GM18519 (cell line): ENCODE results near the gene MAGI2.
"Not testable (repeated sequence)": the region's sequence is repeated elsewhere in the genome, so short reads cannot be mapped to it uniquely, and the experiment has no call there.

ENCODE experiments used
- ATAC-seq: cut with Tn5 transposase; IDR thresholded peaks from one replicate; pipeline ENCODE4 v1.9.1; 2021; ENCODE audit warnings: mild to moderate bottlenecking, moderate library complexity; ENCODE audit not compliant: unreplicated experiment, low FRiP score

MAGI2 gene

GRCh38 chr7:79084423-79084822 is 369.0 kb downstream of the MAGI2 start:
- no peak for ATAC-seq

- no peak for ATAC-seq
Measured at GRCh38 chr7:79079919-79080554, 373.4 kb downstream of the MAGI2 start.

- ATAC-seq, result no peak
Measured at GRCh38 chr7:79078273-79078672, 375.2 kb downstream of the MAGI2 start.

- ATAC-seq, result not testable (repeated sequence)
Measured at GRCh38 chr7:79071187-79071586, 382.3 kb downstream of the MAGI2 start.

- ATAC-seq, result no peak
Measured at GRCh38 chr7:79064187-79064823, 389.2 kb downstream of the MAGI2 start.

- no peak for ATAC-seq
Measured at GRCh38 chr7:79063019-79063698, 390.3 kb downstream of the MAGI2 start.

- ATAC-seq, result no peak
Measured at GRCh38 chr7:79060498-79060897, 393.0 kb downstream of the MAGI2 start.

- no peak for ATAC-seq
Measured at GRCh38 chr7:79055722-79056415, 397.6 kb downstream of the MAGI2 start.

- no peak for ATAC-seq
Measured at GRCh38 chr7:79051915-79052314, 401.6 kb downstream of the MAGI2 start.

- ATAC-seq, result no peak
Measured at GRCh38 chr7:79050603-79051002, 402.9 kb downstream of the MAGI2 start.

- ATAC-seq, result no peak
Measured at GRCh38 chr7:79046061-79046460, 407.4 kb downstream of the MAGI2 start.

- no peak for ATAC-seq
Measured at GRCh38 chr7:79037001-79037400, 416.5 kb downstream of the MAGI2 start.

GRCh38 chr7:79036356-79036755 is 417.1 kb downstream of the MAGI2 start:
- ATAC-seq, result no peak

GRCh38 chr7:79035858-79036257 is 417.6 kb downstream of the MAGI2 start:
- ATAC-seq, result no peak

GRCh38 chr7:79034730-79035129 is 418.7 kb downstream of the MAGI2 start:
- no peak for ATAC-seq

- not testable (repeated sequence) for ATAC-seq
Measured at GRCh38 chr7:79019711-79020110, 433.8 kb downstream of the MAGI2 start.

GRCh38 chr7:79011921-79012320 is 441.5 kb downstream of the MAGI2 start:
- ATAC-seq, result no peak

- no peak for ATAC-seq
Measured at GRCh38 chr7:79009647-79010046, 443.8 kb downstream of the MAGI2 start.

- ATAC-seq, result no peak
Measured at GRCh38 chr7:79008786-79009185, 444.7 kb downstream of the MAGI2 start.

GRCh38 chr7:78996013-78996412 is 457.5 kb downstream of the MAGI2 start:
- ATAC-seq, result no peak

GRCh38 chr7:78993341-78993740 is 460.1 kb downstream of the MAGI2 start:
- ATAC-seq, result no peak
